ENCODE data around the gene PYGL. TPM values are rescaled to one million over a fixed set of nuclear protein-coding genes. Genes with fewer than 3 reads are reported as not detected.

Gene PYGL
- total and polyA plus RNA-seq, 7 donors: 21.7 to 49.9 (median 32.1) TPM

DNA sequence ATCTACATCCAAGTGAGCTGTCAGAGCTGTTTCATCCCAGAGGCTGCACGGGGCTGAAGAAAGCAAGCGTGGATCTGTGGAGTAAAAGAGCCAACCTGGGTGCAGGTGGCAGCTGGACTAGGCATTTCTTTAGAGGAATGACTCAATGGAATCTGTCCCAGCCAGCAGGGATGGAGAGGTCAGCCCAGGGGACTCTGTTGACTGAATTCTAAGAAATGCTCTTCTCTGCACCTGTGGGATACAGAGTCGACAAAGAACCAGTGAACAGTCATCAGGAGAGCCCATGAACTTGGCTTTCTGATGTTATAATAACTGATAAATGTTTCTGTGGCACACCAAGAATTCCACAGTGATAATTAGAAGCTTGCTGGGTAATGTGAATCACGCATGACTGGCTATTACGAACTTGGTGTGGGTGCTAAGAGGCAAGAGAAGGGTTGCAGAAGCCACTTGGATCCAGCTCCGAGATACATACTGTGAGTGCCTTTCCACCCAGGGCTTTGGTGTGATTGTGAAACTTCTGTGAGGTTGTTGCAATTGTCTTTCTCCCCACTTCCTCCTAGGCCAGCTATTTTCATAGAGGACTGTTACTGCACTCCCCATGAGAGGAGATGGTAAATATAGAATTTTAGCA, 16.2 kb downstream of the PYGL start:
- TF ChIP-seq POLR2AphosphoS5 (IDR thresholded peaks at IDR 0.05): no peak
- no peak for TF ChIP-seq CTCF (IDR thresholded peaks at IDR 0.05)
- TF ChIP-seq EP300 (IDR thresholded peaks at IDR 0.05): no peak
- TF ChIP-seq POLR2A (IDR thresholded peaks at IDR 0.05): no peak
- H3K27ac ChIP-seq: peak overlapping the region in 1 of 4 donors; percentile 39

GRCh38 chr14:50926851-50927386, 17.4 kb downstream of the PYGL start:
- 68 to 90% methylated on average over 3 of the region's 3 CpGs for WGBS, 2 donors
- Histone ChIP-seq H3K36me3 (peaks cover 4 to 76% (median 9%) of the 10 kb centered on the region in 4 donors), H3K9me3 (no peaks in the 10 kb centered on the region), H3K4me1 (no peaks in the 10 kb centered on the region), H3K4me3 (no peak overlapping the region), H3K27me3 (no peaks in the 10 kb centered on the region), H3K27ac (peak overlapping the region in 3 of 4 donors; percentile 4 to 11 (median 4))
- TF ChIP-seq POLR2A (IDR thresholded peaks at IDR 0.05): no peak
- TF ChIP-seq EP300 (IDR thresholded peaks at IDR 0.05): no peak
- no peak for TF ChIP-seq POLR2AphosphoS5 (IDR thresholded peaks at IDR 0.05)
- TF ChIP-seq CTCF (IDR thresholded peaks at IDR 0.05): no peak
- no peak for DNase-seq
- intact Hi-C loops (cut with DNase I): no loop called here

More for the DNA sequence above, 16.2 kb downstream of the PYGL start:
- H3K4me3 ChIP-seq: no peak overlapping the region
- no peaks in the 10 kb centered on the region for H3K27me3 ChIP-seq
- no peaks in the 10 kb centered on the region for H3K9me3 ChIP-seq
- DNase-seq: no peak
- WGBS, 2 donors: 87 to 93% methylated on average over 6 of the region's 6 CpGs
- no peaks in the 10 kb centered on the region for H3K4me1 ChIP-seq
- peaks cover under 1 to 77% (median 3%) of the 10 kb centered on the region in 4 donors for H3K36me3 ChIP-seq
- intact Hi-C loops (cut with DNase I): no loop called here

GRCh38 chr14:50924843-50925242, 19.4 kb downstream of the PYGL start:
- H3K4me3 ChIP-seq: no peak overlapping the region
- 65 to 80% methylated on average over 4 of the region's 4 CpGs for WGBS, 2 donors
- no peak overlapping the region for H3K27ac ChIP-seq
- intact Hi-C loops (cut with DNase I): no loop called here
- no peaks in the 10 kb centered on the region for H3K4me1 ChIP-seq
- H3K27me3 ChIP-seq: no peaks in the 10 kb centered on the region
- no peak for DNase-seq
- peaks cover 3 to 64% (median 7%) of the 10 kb centered on the region in 4 donors for H3K36me3 ChIP-seq
- no peaks in the 10 kb centered on the region for H3K9me3 ChIP-seq
- no peak for TF ChIP-seq POLR2AphosphoS5 (IDR thresholded peaks at IDR 0.05)
- no peak for TF ChIP-seq CTCF (IDR thresholded peaks at IDR 0.05)
- TF ChIP-seq EP300 (IDR thresholded peaks at IDR 0.05): no peak
- no peak for TF ChIP-seq POLR2A (IDR thresholded peaks at IDR 0.05)

DNA sequence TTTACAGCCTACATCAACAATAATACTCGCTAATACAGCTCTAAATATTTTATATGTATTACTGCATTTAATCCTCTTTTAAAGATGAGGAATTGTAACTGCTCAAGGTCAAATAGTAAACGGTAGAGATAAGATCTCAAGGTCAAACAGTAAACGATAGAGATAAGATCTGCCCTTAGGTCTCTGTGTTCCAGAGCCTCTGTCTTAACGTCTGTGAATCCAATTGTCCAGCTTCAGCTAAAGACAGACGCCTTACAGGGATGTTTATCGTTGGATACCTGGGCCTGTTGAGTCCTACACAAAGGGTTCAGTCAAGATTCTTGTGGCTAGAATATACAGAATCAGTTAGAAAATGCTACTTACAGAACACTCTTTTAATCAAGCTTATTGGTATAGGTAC, 20.0 kb downstream of the PYGL start:
- no peaks in the 10 kb centered on the region for H3K9me3 ChIP-seq
- no peak for TF ChIP-seq POLR2A (IDR thresholded peaks at IDR 0.05)
- no peak for TF ChIP-seq EP300 (IDR thresholded peaks at IDR 0.05)
- TF ChIP-seq POLR2AphosphoS5 (IDR thresholded peaks at IDR 0.05): no peak
- TF ChIP-seq CTCF (IDR thresholded peaks at IDR 0.05): no peak
- intact Hi-C loops (cut with DNase I): no loop called here
- no peaks in the 10 kb centered on the region for H3K4me1 ChIP-seq
- no peak overlapping the region for H3K27ac ChIP-seq
- 56 to 68% methylated on average over 6 of the region's 6 CpGs for WGBS, 2 donors
- H3K27me3 ChIP-seq: no peaks in the 10 kb centered on the region
- H3K4me3 ChIP-seq: no peak overlapping the region
- no peak for DNase-seq
- H3K36me3 ChIP-seq: peaks cover 3 to 62% (median 7%) of the 10 kb centered on the region in 4 donors

All from sigmoid colon (tissue), 7 donors.